ENCODE measurements around the gene TMC8. TPM values are rescaled to one million over a fixed set of nuclear protein-coding genes. Genes with fewer than 3 reads are reported as not detected.

Gene TMC8
- total RNA-seq, 1 donor: not detected

GRCh38 chr17:78172249-78173051 is 41.9 kb downstream of the TMC8 start:
- no peak for DNase-seq (ENCODE audit: low read depth)
- no peak overlapping the region for H3K4me3 ChIP-seq (ENCODE audit: low read depth, low read length)
- TF ChIP-seq, protein P1, sequence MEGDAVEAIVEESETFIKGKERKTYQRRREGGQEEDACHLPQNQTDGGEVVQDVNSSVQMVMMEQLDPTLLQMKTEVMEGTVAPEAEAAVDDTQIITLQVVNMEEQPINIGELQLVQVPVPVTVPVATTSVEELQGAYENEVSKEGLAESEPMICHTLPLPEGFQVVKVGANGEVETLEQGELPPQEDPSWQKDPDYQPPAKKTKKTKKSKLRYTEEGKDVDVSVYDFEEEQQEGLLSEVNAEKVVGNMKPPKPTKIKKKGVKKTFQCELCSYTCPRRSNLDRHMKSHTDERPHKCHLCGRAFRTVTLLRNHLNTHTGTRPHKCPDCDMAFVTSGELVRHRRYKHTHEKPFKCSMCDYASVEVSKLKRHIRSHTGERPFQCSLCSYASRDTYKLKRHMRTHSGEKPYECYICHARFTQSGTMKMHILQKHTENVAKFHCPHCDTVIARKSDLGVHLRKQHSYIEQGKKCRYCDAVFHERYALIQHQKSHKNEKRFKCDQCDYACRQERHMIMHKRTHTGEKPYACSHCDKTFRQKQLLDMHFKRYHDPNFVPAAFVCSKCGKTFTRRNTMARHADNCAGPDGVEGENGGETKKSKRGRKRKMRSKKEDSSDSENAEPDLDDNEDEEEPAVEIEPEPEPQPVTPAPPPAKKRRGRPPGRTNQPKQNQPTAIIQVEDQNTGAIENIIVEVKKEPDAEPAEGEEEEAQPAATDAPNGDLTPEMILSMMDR (IDR thresholded peaks at IDR 0.05; ENCODE audit: insufficient read depth, low read length): no peak

- TF ChIP-seq, protein P1 (IDR thresholded peaks at IDR 0.05; ENCODE audit: insufficient read depth, low read length): no peak
- no peak for DNase-seq (ENCODE audit: low read depth)
- no peak overlapping the region for H3K4me3 ChIP-seq (ENCODE audit: low read depth, low read length)
These were observed 42.6 kb downstream of the TMC8 start for GRCh38 chr17:78173097-78173715.

DNA sequence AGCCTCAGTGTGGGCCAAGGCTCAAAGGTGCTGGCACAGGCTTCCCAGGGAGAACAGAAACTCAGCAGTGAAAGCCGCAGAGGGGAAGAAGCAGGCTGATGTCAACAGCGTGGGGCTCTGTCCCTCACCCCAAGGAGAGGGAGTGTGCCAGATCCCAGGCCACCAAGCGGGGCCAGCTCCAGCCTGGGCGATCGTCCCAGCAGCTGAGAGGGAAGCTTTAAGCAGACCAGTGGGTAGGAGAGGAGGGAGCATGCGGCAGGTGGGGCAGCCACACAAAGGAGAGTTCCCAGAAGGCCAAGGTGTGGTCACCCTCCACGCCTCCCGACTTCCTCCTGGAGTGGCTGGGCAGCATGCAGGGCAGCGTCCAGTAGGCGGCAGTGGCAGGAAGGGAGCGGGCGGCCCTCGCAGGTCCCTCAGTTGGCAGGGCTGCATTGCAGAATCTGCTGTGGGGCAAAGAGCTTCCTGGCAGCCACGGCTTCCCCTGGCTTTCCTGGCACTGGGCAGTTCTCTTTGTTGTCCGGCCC is 43.8 kb downstream of the TMC8 start:
- no peak for DNase-seq (ENCODE audit: low read depth)
- TF ChIP-seq, protein P1 (IDR thresholded peaks at IDR 0.05; ENCODE audit: insufficient read depth, low read length): no peak
- no peak overlapping the region for H3K4me3 ChIP-seq (ENCODE audit: low read depth, low read length)

DNA sequence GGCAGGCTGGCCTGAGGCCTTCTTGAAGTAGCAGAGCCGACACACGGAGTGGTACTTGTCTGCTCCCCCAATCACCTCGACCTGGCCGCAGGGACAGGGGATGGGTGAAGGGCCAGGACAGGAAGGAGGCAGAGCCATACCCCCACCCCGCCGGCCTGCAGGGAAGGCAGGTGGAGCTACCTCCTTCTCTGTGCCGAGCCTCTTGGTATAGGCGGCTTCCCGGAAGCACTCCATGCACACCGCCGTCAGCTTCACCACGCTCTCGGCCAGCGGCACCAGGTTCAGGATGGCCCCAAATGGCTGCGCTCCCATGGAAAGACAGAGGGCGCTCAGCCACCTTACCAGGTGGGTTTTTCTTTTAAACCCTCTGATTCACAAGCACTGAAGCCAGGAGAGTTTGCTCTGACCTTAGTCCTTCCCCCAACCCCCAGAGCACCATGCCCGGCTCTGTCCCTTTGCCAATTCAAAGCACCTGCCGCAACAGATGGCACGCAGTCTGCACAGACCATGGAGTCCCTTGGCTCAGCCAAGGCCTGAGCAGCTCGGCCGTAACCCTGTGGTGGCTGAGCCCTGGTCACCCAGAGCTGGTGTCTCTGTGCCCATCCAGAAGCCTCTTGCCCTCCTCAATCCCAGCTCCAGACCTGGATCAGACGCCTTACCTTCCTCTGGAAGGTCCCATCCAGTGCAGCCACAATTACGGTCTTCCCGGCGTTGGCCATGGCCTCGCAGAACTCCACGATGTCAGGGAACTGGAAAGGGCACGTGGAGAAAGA is 44.5 kb downstream of the TMC8 start:
- TF ChIP-seq, protein P1 (IDR thresholded peaks at IDR 0.05; ENCODE audit: insufficient read depth, low read length): no peak
- H3K4me3 ChIP-seq (ENCODE audit: low read depth, low read length): no peak overlapping the region
- DNase-seq (ENCODE audit: low read depth): no peak

DNA sequence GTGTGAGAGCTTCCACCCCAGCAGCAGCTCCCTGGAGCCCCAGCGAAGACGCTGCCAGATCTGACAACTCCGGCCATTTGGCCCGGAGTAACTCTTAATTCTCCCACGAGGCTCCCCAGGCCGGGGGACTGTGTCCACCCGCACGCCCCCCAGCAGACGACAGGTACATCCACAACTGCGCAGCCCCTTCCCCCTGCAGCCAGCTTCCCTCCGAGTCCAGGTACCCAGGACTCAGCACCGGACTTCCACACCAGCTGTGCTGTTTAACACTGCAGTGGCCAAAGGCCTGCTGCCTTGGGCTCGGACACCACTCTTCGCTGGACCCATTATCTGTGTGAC is 45.0 kb downstream of the TMC8 start:
- H3K4me3 ChIP-seq (ENCODE audit: low read depth, low read length): no peak overlapping the region
- TF ChIP-seq, protein P1 (IDR thresholded peaks at IDR 0.05; ENCODE audit: insufficient read depth, low read length): no peak
- no peak for DNase-seq (ENCODE audit: low read depth)

- no peak overlapping the region for H3K4me3 ChIP-seq (ENCODE audit: low read depth, low read length)
- DNase-seq (ENCODE audit: low read depth): peak; percentile 49
- TF ChIP-seq, protein P1 (IDR thresholded peaks at IDR 0.05; ENCODE audit: insufficient read depth, low read length): peak; percentile 90
These were observed 46.0 kb downstream of the TMC8 start for GRCh38 chr17:78176548-78177025.
